Measurements from ENCODE around the gene ETV1. TPM values are rescaled to one million over a fixed set of nuclear protein-coding genes. Genes with fewer than 3 reads are reported as not detected.

Gene ETV1
- total RNA-seq, 1 donor from 2014 or later = 89.0 TPM

GRCh38 chr7:13987395-13987794, 2.1 kb downstream of the ETV1 start:
- H3K27ac ChIP-seq = peak overlapping the region; percentile 54
- ATAC-seq (no peak), DNase-seq (no peak)
- no peaks in the 10 kb centered on the region for H3K9me3 ChIP-seq
- peaks cover 4% of the 10 kb centered on the region for H3K27me3 ChIP-seq (ENCODE audit: low read depth)
- intact Hi-C loops (cut with DNase I) = no loop called here
- peak overlapping the region; percentile 65 for H3K4me3 ChIP-seq
- no peaks in the 10 kb centered on the region for H3K36me3 ChIP-seq
- no peak for TF ChIP-seq CTCF (IDR thresholded peaks at IDR 0.05)
- peaks cover 4% of the 10 kb centered on the region for H3K4me1 ChIP-seq

- H3K27me3 ChIP-seq (ENCODE audit: low read depth) = peaks cover 4% of the 10 kb centered on the region
Measured at GRCh38 chr7:13986208-13986607, 3.3 kb downstream of the ETV1 start.

GRCh38 chr7:13984831-13985685, 4.4 kb downstream of the ETV1 start:
- no peak for TF ChIP-seq CTCF (IDR thresholded peaks at IDR 0.05)
- intact Hi-C loops (cut with DNase I) = no loop called here
- peak overlapping the region; percentile 65 for H3K4me3 ChIP-seq
- DNase-seq (no peak), ATAC-seq (no peak)
- peak overlapping the region; percentile 54 for H3K27ac ChIP-seq
- H3K4me1 ChIP-seq = peaks cover 12% of the 10 kb centered on the region
- H3K9me3 ChIP-seq = no peaks in the 10 kb centered on the region
- peaks cover 4% of the 10 kb centered on the region for H3K27me3 ChIP-seq (ENCODE audit: low read depth)
- H3K36me3 ChIP-seq = no peaks in the 10 kb centered on the region

More at GRCh38 chr7:13986208-13986607, 3.3 kb downstream of the ETV1 start:
- no peak for ATAC-seq
- Histone ChIP-seq H3K36me3 (no peaks in the 10 kb centered on the region), H3K27ac (peak overlapping the region; percentile 54), H3K4me1 (peaks cover 1% of the 10 kb centered on the region), H3K4me3 (peak overlapping the region; percentile 65), H3K9me3 (no peaks in the 10 kb centered on the region)
- intact Hi-C loops (cut with DNase I) = no loop called here
- DNase-seq = no peak
- TF ChIP-seq CTCF (IDR thresholded peaks at IDR 0.05) = no peak

- intact Hi-C loops (cut with DNase I) = no loop called here
- Histone ChIP-seq H3K27ac (no peak overlapping the region), H3K4me3 (peak overlapping the region; percentile 65), H3K27me3 (ENCODE audit: low read depth) (peaks cover 4% of the 10 kb centered on the region), H3K36me3 (no peaks in the 10 kb centered on the region), H3K9me3 (no peaks in the 10 kb centered on the region), H3K4me1 (peaks cover 12% of the 10 kb centered on the region)
- TF ChIP-seq CTCF (IDR thresholded peaks at IDR 0.05) = no peak
- ATAC-seq (no peak), DNase-seq (no peak)
Measured at GRCh38 chr7:13984061-13984460, 5.4 kb downstream of the ETV1 start.

GRCh38 chr7:13982940-13983677, 6.4 kb downstream of the ETV1 start:
- no peak for TF ChIP-seq CTCF (IDR thresholded peaks at IDR 0.05)
- ATAC-seq = no peak
- H3K9me3 ChIP-seq = no peaks in the 10 kb centered on the region
- H3K27me3 ChIP-seq (ENCODE audit: low read depth) = peaks cover 4% of the 10 kb centered on the region
- peaks cover 12% of the 10 kb centered on the region for H3K4me1 ChIP-seq
- no peak for DNase-seq
- H3K36me3 ChIP-seq = no peaks in the 10 kb centered on the region
- intact Hi-C loops (cut with DNase I) = no loop called here
- H3K4me3 ChIP-seq = no peak overlapping the region
- H3K27ac ChIP-seq = no peak overlapping the region

Measured in lower lobe of right lung (tissue), 2 donors.